MM.1S (cell line): ENCODE results near the gene NCSTN.

ENCODE experiments used
- DNase-seq: peaks from one replicate; pipeline ENCODE4 v3.0.0-alpha.2; 2015
- H2AFZ ChIP-seq: fragments of 300-600 bp; sonication (generic); 2 replicates; pipeline ENCODE4 v1.6.0; 2016; ENCODE audit warnings: antibody characterized with exemption, low read length
- H3F3A ChIP-seq: fragments of 300-600 bp; sonication (generic); 2 replicates; pipeline ENCODE4 v1.6.1; 2016; ENCODE audit warnings: mild to moderate bottlenecking, antibody characterized with exemption, low read length, moderate library complexity, mixed read lengths; ENCODE audit not compliant: insufficient read depth
- H3K27ac ChIP-seq: fragments of 300-600 bp; sonication (generic); 2 replicates; pipeline ENCODE4 v1.5.1; 2016; ENCODE audit warnings: mild to moderate bottlenecking, low read length
- H3K27me3 ChIP-seq: fragments of 300-600 bp; sonication (generic); replicated peaks from 2 replicates; pipeline ENCODE4 v1.6.0; 2016; ENCODE audit warnings: low read length; ENCODE audit not compliant: insufficient read depth
- H3K36me3 ChIP-seq: fragments of 300-600 bp; sonication (generic); replicated peaks from 2 replicates; pipeline ENCODE4 v1.6.1; 2016; ENCODE audit warnings: mild to moderate bottlenecking, low read length, mixed read lengths; ENCODE audit not compliant: insufficient read depth
- H3K4me1 ChIP-seq: fragments of 300-600 bp; sonication (generic); 2 replicates; pipeline ENCODE4 v1.6.1; 2016; ENCODE audit warnings: low read length, mixed read lengths
- H3K4me2 ChIP-seq: fragments of 300-600 bp; sonication (generic); 2 replicates; pipeline ENCODE4 v1.6.0; 2016; ENCODE audit warnings: low read depth, low read length
- H3K4me3 ChIP-seq: fragments of 300-600 bp; sonication (generic); 2 replicates; pipeline ENCODE4 v1.5.1; 2016; ENCODE audit warnings: low read length, mixed read lengths
- H3K79me2 ChIP-seq: fragments of 300-600 bp; sonication (generic); 2 replicates; pipeline ENCODE4 v1.6.1; 2016; ENCODE audit warnings: mixed run types, low read length, mixed read lengths
- H3K9ac ChIP-seq: fragments of 300-600 bp; sonication (generic); 2 replicates; pipeline ENCODE4 v1.6.1; 2016; ENCODE audit warnings: low read length, mixed read lengths
- H3K9me2 ChIP-seq: fragments of 300-600 bp; sonication (generic); replicated peaks from 2 replicates; pipeline ENCODE4 v1.6.1; 2016; ENCODE audit warnings: mild to moderate bottlenecking, low read length, mixed read lengths; ENCODE audit not compliant: insufficient read depth
- H3K9me3 ChIP-seq: fragments of 300-600 bp; sonication (generic); replicated peaks from 2 replicates; pipeline ENCODE4 v1.6.1; 2016; ENCODE audit warnings: mild to moderate bottlenecking, low read length, mixed read lengths; ENCODE audit not compliant: insufficient read depth
- H4K20me1 ChIP-seq: fragments of 300-600 bp; sonication (generic); 2 replicates; pipeline ENCODE4 v1.6.1; 2016; ENCODE audit warnings: mild to moderate bottlenecking, low read length, moderate library complexity, mixed read lengths; ENCODE audit not compliant: insufficient read depth
- CTCF ChIP-seq: fragments of 300-600 bp; sonication (generic); IDR thresholded peaks from 2 replicates; pipeline ENCODE4 v1.5.1; 2016; ENCODE audit warnings: antibody characterized with exemption, low read length, mixed read lengths
- EZH2 ChIP-seq: fragments of 300-600 bp; sonication (generic); optimal IDR thresholded peaks from 2 replicates; pipeline ENCODE3; 2017; ENCODE audit warnings: low read depth, mild to moderate bottlenecking, antibody characterized with exemption, low read length, mixed read lengths
- EZH2phosphoT487 ChIP-seq: fragments of 300-600 bp; sonication (generic); IDR thresholded peaks from 2 replicates; pipeline ENCODE4 v1.6.1; 2018; ENCODE audit warnings: antibody characterized with exemption, low read length

The NCSTN gene

GRCh38 chr1:160346463-160346862, 3.3 kb downstream of the NCSTN start:
- Histone ChIP-seq H3K9me3 (no peaks in the 10 kb centered on the region), H3K79me2 (peaks cover 56% of the 10 kb centered on the region), H3F3A (0 out of 2 replicates have a peak, but pooled peaks cover 4% of the 10 kb centered on the region), H3K27ac (no peak overlapping the region), H3K9me2 (no peaks in the 10 kb centered on the region), H2AFZ (no peak overlapping the region), H3K27me3 (no peaks in the 10 kb centered on the region), H3K9ac (no peak overlapping the region), H3K36me3 (no peaks in the 10 kb centered on the region; the same call in 1 of the 2 replicates), H3K4me2 (no peak overlapping the region), H4K20me1 (no peaks in the 10 kb centered on the region), H3K4me1 (peaks cover 9% of the 10 kb centered on the region), H3K4me3 (no peak overlapping the region)
- TF ChIP-seq EZH2 (no peak), CTCF (no peak), EZH2phosphoT487 (no peak)
- DNase-seq: no peak

- TF ChIP-seq EZH2phosphoT487 (no peak), EZH2 (no peak), CTCF (no peak)
- Histone ChIP-seq H3K4me2 (no peak overlapping the region), H3F3A (0 out of 2 replicates have a peak, but pooled peaks cover 4% of the 10 kb centered on the region), H3K27me3 (no peaks in the 10 kb centered on the region), H3K4me3 (no peak overlapping the region), H3K9me3 (no peaks in the 10 kb centered on the region), H3K9me2 (no peaks in the 10 kb centered on the region), H3K79me2 (peaks cover 51% of the 10 kb centered on the region), H3K27ac (no peak overlapping the region), H3K36me3 (no peaks in the 10 kb centered on the region; the same call in 1 of the 2 replicates), H4K20me1 (no peaks in the 10 kb centered on the region), H3K4me1 (peaks cover 9% of the 10 kb centered on the region), H3K9ac (no peak overlapping the region), H2AFZ (no peak overlapping the region)
- DNase-seq: no peak
Measured at GRCh38 chr1:160346958-160347357, 3.8 kb downstream of the NCSTN start.

GRCh38 chr1:160351629-160352028, 8.4 kb downstream of the NCSTN start:
- no peaks in the 10 kb centered on the region for H4K20me1 ChIP-seq
- no peak overlapping the region for H3K4me2 ChIP-seq
- no peaks in the 10 kb centered on the region for H3F3A ChIP-seq
- H3K9ac ChIP-seq: no peak overlapping the region
- no peaks in the 10 kb centered on the region for H3K4me1 ChIP-seq
- no peak overlapping the region for H2AFZ ChIP-seq
- no peaks in the 10 kb centered on the region for H3K9me2 ChIP-seq
- H3K27ac ChIP-seq: no peak overlapping the region
- no peak for DNase-seq
- H3K4me3 ChIP-seq: no peak overlapping the region
- no peaks in the 10 kb centered on the region for H3K27me3 ChIP-seq
- 0 out of 2 replicates have a peak, but pooled peaks cover 7% of the 10 kb centered on the region for H3K79me2 ChIP-seq
- TF ChIP-seq CTCF: no peak
- no peak for TF ChIP-seq EZH2phosphoT487
- TF ChIP-seq EZH2: no peak
- peaks cover 9% of the 10 kb centered on the region; the same call in 1 of the 2 replicates for H3K36me3 ChIP-seq
- H3K9me3 ChIP-seq: no peaks in the 10 kb centered on the region
